Activated CD4-positive, alpha-beta T cell treated with anti-CD3 and anti-CD28 coated beads for 48 hours (primary cell): ENCODE data around the gene U2AF1L4.
A peak's percentile ranks its signal among the peaks of the same experiment; 100 is the strongest.

Experiments
- DNase-seq: peaks from one replicate; pipeline ENCODE4 v3.0.0-alpha.2; 2020

The U2AF1L4 gene

GRCh38 chr19:35723671-35724070 lies 21.5 kb downstream of the U2AF1L4 start:
- no peak for DNase-seq

GRCh38 chr19:35722897-35723296 lies 22.3 kb downstream of the U2AF1L4 start:
- no peak for DNase-seq

- DNase-seq: no peak
Measured at GRCh38 chr19:35722461-35722860, 22.8 kb downstream of the U2AF1L4 start.

GRCh38 chr19:35721374-35721773 lies 23.8 kb downstream of the U2AF1L4 start:
- DNase-seq: no peak

GRCh38 chr19:35720648-35721047 lies 24.6 kb downstream of the U2AF1L4 start:
- DNase-seq: no peak

GRCh38 chr19:35720163-35720524 lies 25.1 kb downstream of the U2AF1L4 start:
- DNase-seq: no peak

- DNase-seq: no peak
Measured at GRCh38 chr19:35719402-35720162, 25.6 kb downstream of the U2AF1L4 start.

GRCh38 chr19:35718345-35719041 lies 26.7 kb downstream of the U2AF1L4 start:
- DNase-seq: peak; percentile 77

GRCh38 chr19:35717665-35718344 lies 27.4 kb downstream of the U2AF1L4 start, which contains the start of gene KMT2B:
Gene KMT2B (plus strand): TSS chr19:35718003. CDS start chr19:35718019, 16 bp downstream.
- no peak for DNase-seq

GRCh38 chr19:35716801-35717664 lies 28.2 kb downstream of the U2AF1L4 start:
- DNase-seq: peak; percentile 98

- no peak for DNase-seq
Measured at GRCh38 chr19:35715981-35716800, 29.0 kb downstream of the U2AF1L4 start.

- DNase-seq: no peak
Measured at GRCh38 chr19:35715355-35715809, 29.8 kb downstream of the U2AF1L4 start.

GRCh38 chr19:35714601-35715354 lies 30.4 kb downstream of the U2AF1L4 start:
- peak; percentile 65 for DNase-seq

- no peak for DNase-seq
Measured at GRCh38 chr19:35713904-35714495, 31.2 kb downstream of the U2AF1L4 start.

- DNase-seq: no peak
Measured at GRCh38 chr19:35713506-35713850, 31.7 kb downstream of the U2AF1L4 start.

- peak; percentile 92 for DNase-seq
Measured at GRCh38 chr19:35712567-35713505, 32.4 kb downstream of the U2AF1L4 start.

GRCh38 chr19:35710784-35711723 lies 34.2 kb downstream of the U2AF1L4 start:
- peak; percentile 81 for DNase-seq

- no peak for DNase-seq
Measured at GRCh38 chr19:35708391-35708790, 36.8 kb downstream of the U2AF1L4 start.
